Caco-2 (cell line): Measurements from ENCODE around the gene CDADC1. TPM values are rescaled to one million over a fixed set of nuclear protein-coding genes. Genes with fewer than 3 reads are reported as not detected.

Source experiments
- BruUV-seq: library from RNA; stranded (reverse); fragments of 400-500 nt; replicated peaks from 2 replicates; lab custom pipeline; 2021; lab: Mats Ljungman, UMichigan
- CTCF ChIA-PET: fragments of 300-600 bp; sonication (Branson Sonifier 250); formaldehyde crosslinking; loops from one replicate; lab custom pipeline; 2022; ENCODE audit warnings: antibody characterized with exemption; lab: Charles Lee
- POLR2A ChIA-PET: fragments of 300-600 bp; sonication (Branson Sonifier 250); formaldehyde crosslinking; loops from one replicate; lab custom pipeline; 2022; ENCODE audit warnings: antibody characterized with exemption; lab: Charles Lee
- DNase-seq, 2 experiments: peaks; one replicate each; pipeline versions ENCODE4 v3.0.0 to v3.0.0-alpha.2; 2020 to 2022
- H3K27me3 ChIP-seq: replicated peaks from 2 replicates; pipeline ENCODE4 v1.6.0; 2011; ENCODE audit warnings: low read length; ENCODE audit not compliant: control insufficient read depth, insufficient read depth
- H3K36me3 ChIP-seq: 2 replicates; pipeline ENCODE4 v1.5.1; 2011; ENCODE audit warnings: low read length; ENCODE audit not compliant: control insufficient read depth, insufficient read depth
- H3K4me1 ChIP-seq: fragments of 250-450 bp; sonication (Bioruptor Pico); 2 replicates; pipeline ENCODE4 v1.5.1; 2020; ENCODE audit warnings: mild to moderate bottlenecking
- H3K4me3 ChIP-seq: 2 replicates; pipeline ENCODE4 v1.5.1; 2011; ENCODE audit warnings: low read depth, mild to moderate bottlenecking, control low read depth, low read length
- H3K9me3 ChIP-seq: fragments of 250-450 bp; sonication (Bioruptor Pico); 2 replicates; pipeline ENCODE4 v1.5.1; 2020; ENCODE audit warnings: mild to moderate bottlenecking, moderate library complexity
- H3K27ac Mint-ChIP-seq: one replicate; pipeline ENCODE4 v1.8.0; 2022; ENCODE audit warnings: mixed read lengths; ENCODE audit not compliant: unreplicated experiment
- H3K27me3 Mint-ChIP-seq: one replicate; pipeline ENCODE4 v1.8.0; 2022; ENCODE audit warnings: mixed read lengths; ENCODE audit not compliant: insufficient read depth, unreplicated experiment
- H3K36me3 Mint-ChIP-seq: one replicate; pipeline ENCODE4 v1.8.0; 2022; ENCODE audit warnings: mild to moderate bottlenecking, mixed read lengths; ENCODE audit not compliant: insufficient read depth, unreplicated experiment
- H3K4me1 Mint-ChIP-seq: one replicate; pipeline ENCODE4 v1.8.0; 2022; ENCODE audit warnings: low read depth, mixed read lengths; ENCODE audit not compliant: unreplicated experiment
- H3K4me3 Mint-ChIP-seq: one replicate; pipeline ENCODE4 v1.8.0; 2022; ENCODE audit warnings: mild to moderate bottlenecking, moderate library complexity, mixed read lengths; ENCODE audit not compliant: unreplicated experiment
- H3K9me3 Mint-ChIP-seq: one replicate; pipeline ENCODE4 v1.8.0; 2022; ENCODE audit warnings: mixed read lengths; ENCODE audit not compliant: unreplicated experiment
- intact Hi-C: fragments of 100-400 bp; cut with micrococcal nuclease; formaldehyde crosslinking; loops from one replicate; pipeline ENCODE4 v1.10.0; 2022; ENCODE audit not compliant: unreplicated experiment
- total RNA-seq: library from RNA; stranded (reverse); gene quantifications from 2 replicates; pipeline ENCODE4 v1.2.3, GENCODE V29; 2022
- TF ChIP-seq, protein P1 (sequence below), 2 experiments: fragments of 200-600 bp in 1 of 2; IDR thresholded peaks; 1 replicate in 1 of 2; 2 replicates in 1 of 2; pipeline versions ENCODE4 v1.5.1 to v1.8.0; 2011 to 2022; ENCODE audit warnings: antibody characterized with exemption in 1 of 2, control low read depth in 1 of 2, inconsistent platforms in 1 of 2, low read depth in 1 of 2, low read length in 1 of 2, mild to moderate bottlenecking in 1 of 2, moderate library complexity in 1 of 2; ENCODE audit not compliant: insufficient read depth in 1 of 2, severe bottlenecking in 1 of 2, unreplicated experiment in 1 of 2

Gene CDADC1
- total RNA-seq, 1 experiment from 2014 or later = 14.4 TPM

DNA sequence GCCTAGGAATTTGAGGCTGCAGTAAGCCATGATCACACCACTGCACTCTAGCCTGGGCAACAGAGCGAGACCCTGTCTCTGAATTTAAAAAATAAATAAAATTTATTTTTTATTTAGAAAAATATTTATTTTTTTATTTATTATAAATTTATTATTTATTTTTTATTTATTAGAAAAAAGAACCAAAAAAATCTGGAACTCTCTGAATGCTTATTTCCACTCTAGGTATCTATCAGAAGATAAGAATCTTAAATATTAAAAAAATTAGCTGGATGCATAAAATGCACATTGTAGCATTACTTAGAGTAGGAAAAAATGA lies 82.8 kb downstream of the CDADC1 start:
- no peak overlapping the region for H3K27ac Mint-ChIP-seq
- no TSS peak for BruUV-seq
- no peaks in the 10 kb centered on the region for H3K27me3 ChIP-seq
- intact Hi-C loops = no loop called here
- peaks cover 41% of the 10 kb centered on the region for H3K36me3 Mint-ChIP-seq
- no peak overlapping the region for H3K4me3 ChIP-seq
- H3K27me3 Mint-ChIP-seq = no peaks in the 10 kb centered on the region
- no peaks in the 10 kb centered on the region for H3K36me3 ChIP-seq
- TF ChIP-seq, protein P1, sequence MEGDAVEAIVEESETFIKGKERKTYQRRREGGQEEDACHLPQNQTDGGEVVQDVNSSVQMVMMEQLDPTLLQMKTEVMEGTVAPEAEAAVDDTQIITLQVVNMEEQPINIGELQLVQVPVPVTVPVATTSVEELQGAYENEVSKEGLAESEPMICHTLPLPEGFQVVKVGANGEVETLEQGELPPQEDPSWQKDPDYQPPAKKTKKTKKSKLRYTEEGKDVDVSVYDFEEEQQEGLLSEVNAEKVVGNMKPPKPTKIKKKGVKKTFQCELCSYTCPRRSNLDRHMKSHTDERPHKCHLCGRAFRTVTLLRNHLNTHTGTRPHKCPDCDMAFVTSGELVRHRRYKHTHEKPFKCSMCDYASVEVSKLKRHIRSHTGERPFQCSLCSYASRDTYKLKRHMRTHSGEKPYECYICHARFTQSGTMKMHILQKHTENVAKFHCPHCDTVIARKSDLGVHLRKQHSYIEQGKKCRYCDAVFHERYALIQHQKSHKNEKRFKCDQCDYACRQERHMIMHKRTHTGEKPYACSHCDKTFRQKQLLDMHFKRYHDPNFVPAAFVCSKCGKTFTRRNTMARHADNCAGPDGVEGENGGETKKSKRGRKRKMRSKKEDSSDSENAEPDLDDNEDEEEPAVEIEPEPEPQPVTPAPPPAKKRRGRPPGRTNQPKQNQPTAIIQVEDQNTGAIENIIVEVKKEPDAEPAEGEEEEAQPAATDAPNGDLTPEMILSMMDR (IDR thresholded peaks at IDR 0.05; ENCODE audit: insufficient read depth in 1 of 2, low read depth in 1 of 2, low read length in 1 of 2, severe bottlenecking in 1 of 2, unreplicated experiment in 1 of 2) = no peak
- peaks cover 27% of the 10 kb centered on the region for H3K4me1 Mint-ChIP-seq
- CTCF ChIA-PET = no interaction called here
- no peak overlapping the region for H3K4me3 Mint-ChIP-seq
- no peaks in the 10 kb centered on the region for H3K9me3 ChIP-seq
- peaks cover 27% of the 10 kb centered on the region for H3K4me1 ChIP-seq
- POLR2A ChIA-PET = no interaction called here
- peaks cover 13% of the 10 kb centered on the region for H3K9me3 Mint-ChIP-seq
- no peak for DNase-seq

- no TSS peak for BruUV-seq
- Mint-ChIP-seq H3K27ac (peak overlapping the region; percentile 45), H3K27me3 (no peaks in the 10 kb centered on the region), H3K9me3 (peaks cover 22% of the 10 kb centered on the region), H3K36me3 (peaks cover 39% of the 10 kb centered on the region), H3K4me1 (peaks cover 33% of the 10 kb centered on the region), H3K4me3 (no peak overlapping the region)
- Histone ChIP-seq H3K36me3 (no peaks in the 10 kb centered on the region), H3K4me3 (no peak overlapping the region), H3K9me3 (no peaks in the 10 kb centered on the region), H3K4me1 (peaks cover 43% of the 10 kb centered on the region), H3K27me3 (no peaks in the 10 kb centered on the region)
- intact Hi-C loops = no loop called here
- TF ChIP-seq, protein P1 (IDR thresholded peaks at IDR 0.05; ENCODE audit: insufficient read depth in 1 of 2, low read depth in 1 of 2, low read length in 1 of 2, severe bottlenecking in 1 of 2, unreplicated experiment in 1 of 2) = no peak
- POLR2A ChIA-PET = interaction anchor here (0.6 to 1.1 kb wide), 2 partner anchors 35 to 40 kb away, joined by 3 read pairs; no protein-coding TSS in a partner anchor
- DNase-seq = no peak
- CTCF ChIA-PET = no interaction called here
These were observed 88.9 kb downstream of the CDADC1 start for GRCh38 chr13:49336655-49337054.

DNA sequence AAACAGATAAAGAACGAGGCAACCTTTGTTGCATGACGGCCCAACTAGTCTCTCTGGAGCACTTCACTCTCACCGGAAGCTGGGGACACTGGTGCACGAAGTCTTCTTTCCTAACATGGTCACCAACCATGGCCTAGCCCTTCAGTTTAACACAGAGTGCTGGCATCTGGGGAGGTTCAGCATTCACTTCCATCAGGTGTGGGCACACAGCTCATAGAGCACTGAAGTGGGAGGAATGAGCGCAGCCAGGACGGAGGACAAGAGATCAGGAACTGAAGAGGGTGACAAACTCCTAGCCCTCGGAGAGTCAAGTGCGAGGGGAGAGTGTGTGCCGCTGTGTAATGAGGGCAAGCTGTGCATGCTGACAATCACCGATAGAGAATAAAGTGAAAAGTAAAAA lies 92.4 kb downstream of the CDADC1 start:
- DNase-seq = no peak
- H3K27me3 Mint-ChIP-seq = no peaks in the 10 kb centered on the region
- peaks cover 9% of the 10 kb centered on the region for H3K9me3 Mint-ChIP-seq
- no peak overlapping the region for H3K27ac Mint-ChIP-seq
- H3K36me3 Mint-ChIP-seq = peaks cover 26% of the 10 kb centered on the region
- H3K9me3 ChIP-seq = no peaks in the 10 kb centered on the region
- TF ChIP-seq, protein P1 (IDR thresholded peaks at IDR 0.05; ENCODE audit: insufficient read depth in 1 of 2, low read depth in 1 of 2, low read length in 1 of 2, severe bottlenecking in 1 of 2, unreplicated experiment in 1 of 2) = no peak
- H3K36me3 ChIP-seq = no peaks in the 10 kb centered on the region
- POLR2A ChIA-PET = no interaction called here
- no peak overlapping the region for H3K4me3 Mint-ChIP-seq
- CTCF ChIA-PET = no interaction called here
- H3K4me3 ChIP-seq = no peak overlapping the region
- intact Hi-C loops = no loop called here
- H3K27me3 ChIP-seq = no peaks in the 10 kb centered on the region
- BruUV-seq = no TSS peak
- peaks cover 28% of the 10 kb centered on the region for H3K4me1 Mint-ChIP-seq
- peaks cover 61% of the 10 kb centered on the region for H3K4me1 ChIP-seq
